Measurements from ENCODE around the gene ADAP1.

ADAP1 gene

GRCh38 chr7:997404-998395, 43.2 kb upstream of the ADAP1 start:
- DNase-seq, result no peak
- Histone ChIP-seq H3K36me3 (replicated peaks) (no peaks in the 10 kb centered on the region), H3K27ac (no peak overlapping the region), H3K27me3 (replicated peaks) (no peaks in the 10 kb centered on the region), H3K4me3 (ENCODE audit: low read depth, low read length) (no peak overlapping the region)
- in situ Hi-C loops (cut with HindIII; ENCODE audit: low pct_ligation_motif_present, low sequenced_read_pairs), result no loop called here
- TF ChIP-seq CTCF (IDR thresholded peaks at IDR 0.05; ENCODE audit: low read depth, low read length, missing control alignments), result no peak

- no peak for DNase-seq
- in situ Hi-C loops (cut with HindIII; ENCODE audit: low pct_ligation_motif_present, low sequenced_read_pairs), result no loop called here
- Histone ChIP-seq H3K4me3 (ENCODE audit: low read depth, low read length) (no peak overlapping the region), H3K27ac (no peak overlapping the region), H3K27me3 (replicated peaks) (no peaks in the 10 kb centered on the region), H3K36me3 (replicated peaks) (no peaks in the 10 kb centered on the region)
- TF ChIP-seq CTCF (IDR thresholded peaks at IDR 0.05; ENCODE audit: low read depth, low read length, missing control alignments), result no peak
Measured at GRCh38 chr7:996079-996872, 41.8 kb upstream of the ADAP1 start.

- no peak for TF ChIP-seq CTCF (IDR thresholded peaks at IDR 0.05; ENCODE audit: low read depth, low read length, missing control alignments)
- no peak overlapping the region for H3K27ac ChIP-seq
Measured at GRCh38 chr7:995571-995970, 41.1 kb upstream of the ADAP1 start.

GRCh38 chr7:994592-995308, 40.3 kb upstream of the ADAP1 start:
- in situ Hi-C loops (cut with HindIII; ENCODE audit: low pct_ligation_motif_present, low sequenced_read_pairs), result no loop called here
- no peaks in the 10 kb centered on the region for H3K36me3 ChIP-seq (replicated peaks)
- no peak for TF ChIP-seq CTCF (IDR thresholded peaks at IDR 0.05; ENCODE audit: low read depth, low read length, missing control alignments)
- no peaks in the 10 kb centered on the region for H3K27me3 ChIP-seq (replicated peaks)
- no peak for DNase-seq
- no peak overlapping the region for H3K27ac ChIP-seq
- H3K4me3 ChIP-seq (ENCODE audit: low read depth, low read length), result no peak overlapping the region

More at GRCh38 chr7:995571-995970, 41.1 kb upstream of the ADAP1 start:
- Histone ChIP-seq H3K4me3 (ENCODE audit: low read depth, low read length) (no peak overlapping the region), H3K27me3 (replicated peaks) (no peaks in the 10 kb centered on the region), H3K36me3 (replicated peaks) (no peaks in the 10 kb centered on the region)
- in situ Hi-C loops (cut with HindIII; ENCODE audit: low pct_ligation_motif_present, low sequenced_read_pairs), result no loop called here
- no peak for DNase-seq

- Histone ChIP-seq H3K4me3 (ENCODE audit: low read depth, low read length) (no peak overlapping the region), H3K36me3 (replicated peaks) (no peaks in the 10 kb centered on the region), H3K27me3 (replicated peaks) (no peaks in the 10 kb centered on the region), H3K27ac (no peak overlapping the region)
- peak; percentile 89 for DNase-seq
- peak; percentile 100 for TF ChIP-seq CTCF (IDR thresholded peaks at IDR 0.05; ENCODE audit: low read depth, low read length, missing control alignments)
- in situ Hi-C loops (cut with HindIII; ENCODE audit: low pct_ligation_motif_present, low sequenced_read_pairs), result no loop called here
Measured at GRCh38 chr7:992709-993607, 38.5 kb upstream of the ADAP1 start.
